ENCODE data around the gene UBE2J2.

Gene UBE2J2

DNA sequence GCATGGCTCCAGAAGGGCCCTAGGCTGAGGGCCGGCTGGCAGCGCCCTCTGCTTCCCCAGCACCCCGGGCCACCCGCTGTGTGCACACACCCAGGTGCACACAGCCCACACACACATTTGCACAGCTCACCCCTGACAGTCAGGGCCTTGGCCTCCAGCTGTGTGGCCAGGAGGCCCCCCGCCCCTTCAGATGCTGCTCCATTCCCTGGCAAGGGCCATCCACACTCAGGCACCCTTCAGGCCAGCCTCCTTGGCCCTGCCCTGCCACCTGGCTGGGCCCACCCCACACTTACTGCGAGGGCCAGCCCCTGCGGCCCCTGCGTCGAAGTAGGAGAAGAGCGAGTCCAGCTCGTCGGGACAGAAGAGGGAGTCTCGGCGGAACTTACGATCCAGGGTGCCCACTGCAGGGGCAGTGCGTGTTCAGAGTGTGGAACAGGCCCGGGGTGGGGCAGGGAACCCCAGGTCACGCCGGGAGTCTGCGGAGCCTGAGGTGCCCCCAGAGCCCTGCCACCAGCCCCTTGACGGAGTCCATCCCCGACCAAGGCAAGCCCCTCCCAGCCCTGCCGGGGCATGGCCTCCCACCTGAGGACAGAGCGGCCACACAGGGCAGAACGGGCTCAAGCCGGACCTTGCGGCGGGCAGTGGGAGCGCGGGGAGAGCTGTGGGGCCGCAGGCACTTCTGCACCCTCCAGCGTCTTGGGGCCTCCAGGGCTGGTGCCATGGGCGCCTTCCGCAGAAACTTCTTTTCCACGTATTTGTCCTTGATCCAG is 21.7 kb upstream of the UBE2J2 start:
- no peak for DNase-seq

DNA sequence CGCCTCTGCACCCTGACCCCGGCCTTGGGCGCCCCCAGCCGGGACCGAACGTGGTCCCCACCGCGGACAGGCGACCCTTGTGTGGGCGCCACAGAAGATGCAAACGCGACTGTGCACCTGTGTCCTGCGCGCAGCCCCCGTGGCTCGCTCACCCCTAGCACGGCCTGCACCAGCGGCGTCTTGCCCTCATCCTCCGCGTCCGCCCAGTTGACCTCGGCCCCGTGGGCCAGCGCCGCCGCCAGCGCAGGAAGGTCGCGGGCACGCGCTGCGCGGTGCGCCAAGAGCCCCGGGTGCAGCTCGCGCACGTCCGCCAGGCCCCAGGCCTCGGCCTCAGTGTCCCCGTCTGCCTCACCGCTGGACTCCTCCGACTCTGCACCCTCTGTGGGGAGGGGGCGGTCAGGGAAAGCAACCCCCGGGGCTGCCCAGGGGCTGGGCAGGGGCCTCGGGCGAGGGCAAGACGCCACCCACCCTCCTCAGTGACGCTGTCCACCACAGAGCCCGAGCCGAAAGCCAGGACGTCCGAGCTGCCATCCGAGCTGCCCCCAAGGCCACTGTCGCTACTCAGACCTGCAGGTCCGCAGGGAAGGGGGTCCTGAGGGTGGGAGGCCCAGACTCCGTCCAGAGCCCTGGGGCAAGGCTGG is 20.7 kb upstream of the UBE2J2 start:
- no peak for DNase-seq

DNA sequence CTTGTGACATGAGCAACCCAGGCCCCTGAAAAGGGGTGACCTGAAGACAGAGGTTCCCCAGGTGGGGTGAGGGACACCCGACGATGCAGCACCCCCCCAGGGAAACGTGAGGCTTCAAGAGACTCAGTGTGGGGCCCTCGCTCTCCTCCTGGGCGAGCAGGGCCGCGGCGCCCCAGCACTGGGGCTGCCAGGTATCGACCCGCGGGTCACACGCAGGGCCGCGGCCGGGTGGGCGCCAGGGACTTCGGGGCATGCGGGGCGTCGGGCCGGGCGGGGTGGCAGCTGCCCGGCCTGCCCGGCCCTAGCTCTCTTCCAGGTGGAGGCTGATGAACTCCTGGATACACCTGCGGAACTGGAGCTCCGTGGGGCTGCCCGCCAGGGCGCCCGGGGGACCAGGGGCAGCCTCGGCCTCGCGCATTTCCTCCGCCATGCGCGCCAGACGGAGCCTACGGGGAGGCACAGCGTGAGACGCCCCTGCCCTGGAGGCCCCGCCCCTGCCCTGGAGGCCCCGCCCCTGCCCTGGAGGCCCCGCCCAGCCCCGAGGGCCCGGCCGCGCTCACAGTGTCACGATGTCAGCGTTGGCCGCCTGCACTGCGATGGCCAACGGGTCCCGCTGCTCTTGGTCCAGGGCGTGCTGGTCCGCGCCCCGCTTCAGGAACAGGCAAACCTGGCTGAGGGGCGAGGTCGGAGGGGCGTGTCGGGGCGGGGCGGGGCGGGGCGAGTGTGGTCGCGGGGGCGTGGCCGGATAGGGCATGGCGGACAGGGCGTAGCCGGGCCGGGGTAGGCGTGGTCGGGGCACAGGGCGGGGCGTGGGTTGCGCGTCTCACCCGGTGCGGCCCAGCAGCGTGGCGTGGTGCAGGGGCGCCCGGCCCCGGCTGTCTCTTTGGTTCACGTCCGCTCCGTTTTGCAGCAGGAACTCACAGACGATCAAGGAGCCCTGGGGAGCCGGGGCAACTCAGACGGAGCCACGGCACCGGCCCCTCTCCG is 19.9 kb upstream of the UBE2J2 start:
- no peak for DNase-seq

DNA sequence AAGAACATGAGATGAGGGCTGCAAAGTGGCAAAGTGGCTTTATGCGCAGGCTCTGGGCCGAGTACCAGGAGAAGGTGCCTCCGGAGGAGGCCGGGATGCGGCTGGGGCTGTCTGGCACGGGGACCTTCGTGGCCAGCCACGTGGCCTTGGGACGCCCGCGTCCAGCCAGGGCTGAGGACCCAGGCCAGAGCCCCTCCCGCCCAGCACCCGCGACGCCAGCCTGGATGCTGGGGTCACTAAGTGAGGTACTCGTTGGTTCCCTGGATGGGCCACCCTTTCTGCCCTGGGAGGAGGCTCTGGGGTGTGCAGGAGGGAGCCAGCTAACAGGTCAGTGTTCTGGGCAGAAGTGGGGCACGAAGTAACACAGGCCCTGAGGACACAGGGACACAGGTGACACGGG is 19.2 kb upstream of the UBE2J2 start:
- DNase-seq: no peak

DNA sequence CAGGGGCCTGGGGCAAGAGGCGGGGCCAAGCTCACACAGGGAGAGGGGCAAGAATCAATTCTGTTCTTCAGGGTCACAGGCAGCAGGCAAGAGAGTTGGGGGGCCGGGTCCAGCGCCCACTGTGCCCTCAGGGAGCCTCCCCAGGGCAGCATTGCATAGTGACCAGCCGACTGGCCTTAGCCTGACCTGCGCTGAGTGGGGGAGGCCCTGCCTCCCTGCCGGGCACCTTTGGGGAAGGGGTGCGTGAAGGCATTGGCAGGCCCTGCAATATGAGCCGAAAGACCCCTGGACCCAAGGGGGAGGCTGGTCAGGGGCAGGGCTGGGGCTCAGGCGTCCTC is 18.8 kb upstream of the UBE2J2 start:
- DNase-seq: no peak

DNA sequence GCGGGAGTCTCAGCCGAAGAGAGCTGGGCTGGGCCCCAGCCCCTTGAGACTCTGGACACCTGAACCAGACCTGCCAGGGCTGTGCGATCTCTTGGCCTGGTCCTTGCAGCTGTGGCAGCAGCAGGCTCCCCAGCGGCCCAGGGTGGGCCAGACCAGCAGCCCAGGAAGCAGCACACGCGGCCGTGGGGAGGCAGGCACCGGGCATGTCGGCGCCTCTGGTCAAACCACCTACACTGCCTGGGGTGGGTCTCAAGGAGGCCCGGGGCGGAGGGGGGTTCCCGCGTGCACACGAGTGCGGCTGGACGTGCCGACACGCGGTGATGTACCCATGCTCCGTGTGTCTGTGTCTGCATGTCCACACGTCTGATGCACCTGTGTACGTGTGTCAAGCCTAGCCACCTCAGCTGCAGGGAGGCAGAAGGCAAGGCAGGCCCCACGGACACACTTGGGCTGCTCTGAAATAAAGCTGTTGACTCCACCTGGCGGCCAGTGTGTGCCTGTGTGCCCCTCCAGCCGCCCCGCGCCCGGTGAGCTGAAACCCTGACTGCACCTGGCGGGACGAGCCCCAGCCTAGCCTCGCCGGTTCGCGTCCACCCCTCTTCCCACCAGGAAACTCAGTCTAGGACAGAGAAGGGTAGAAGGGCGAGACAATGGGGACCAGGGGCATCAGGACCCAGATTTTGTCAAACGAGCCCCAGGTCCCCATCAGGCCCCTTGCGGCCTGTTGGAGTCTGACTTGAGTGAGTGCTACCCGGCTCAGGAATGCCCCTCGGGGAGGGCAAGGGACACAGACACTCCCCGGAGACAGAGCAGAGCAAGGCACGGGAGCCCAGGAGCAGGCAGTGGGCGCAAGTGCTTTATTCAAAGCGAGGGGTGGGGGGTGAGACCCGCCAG is 18.1 kb upstream of the UBE2J2 start:
- peak; percentile 82 for DNase-seq

DNA sequence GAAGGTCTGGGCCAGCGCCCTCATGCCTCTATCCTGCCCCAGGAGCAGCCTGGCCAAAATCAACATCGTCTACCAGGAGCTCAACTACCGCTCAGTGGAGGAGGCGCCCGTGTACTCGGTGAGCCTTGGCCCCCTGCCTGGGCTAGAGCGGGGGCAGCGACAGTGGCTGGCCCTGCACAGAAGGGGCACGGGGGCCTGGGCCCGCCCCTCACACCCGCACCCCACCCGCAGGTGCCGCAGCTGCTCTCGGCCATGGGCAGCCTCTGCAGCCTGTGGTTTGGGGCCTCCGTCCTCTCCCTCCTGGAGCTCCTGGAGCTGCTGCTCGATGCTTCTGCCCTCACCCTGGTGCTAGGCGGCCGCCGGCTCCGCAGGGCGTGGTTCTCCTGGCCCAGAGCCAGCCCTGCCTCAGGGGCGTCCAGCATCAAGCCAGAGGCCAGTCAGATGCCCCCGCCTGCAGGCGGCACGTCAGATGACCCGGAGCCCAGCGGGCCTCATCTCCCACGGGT is 17.4 kb upstream of the UBE2J2 start:
- DNase-seq: no peak

DNA sequence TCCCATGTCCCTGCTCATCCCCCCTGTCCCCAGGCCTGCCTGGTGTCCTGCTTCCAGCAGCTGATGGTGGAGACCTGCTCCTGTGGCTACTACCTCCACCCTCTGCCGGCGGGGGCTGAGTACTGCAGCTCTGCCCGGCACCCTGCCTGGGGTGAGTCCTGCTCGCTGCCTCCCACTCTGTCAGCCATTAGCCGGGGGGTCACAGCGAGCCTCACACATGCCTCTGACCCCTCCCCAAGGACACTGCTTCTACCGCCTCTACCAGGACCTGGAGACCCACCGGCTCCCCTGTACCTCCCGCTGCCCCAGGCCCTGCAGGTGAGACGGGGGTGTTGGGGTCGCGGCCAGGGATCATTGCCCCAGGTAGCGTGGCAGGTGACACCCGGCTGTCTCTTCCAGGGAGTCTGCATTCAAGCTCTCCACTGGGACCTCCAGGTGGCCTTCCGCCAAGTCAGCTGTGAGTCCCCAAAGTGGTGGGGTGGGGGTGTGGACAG is 16.6 kb upstream of the UBE2J2 start:
- peak; percentile 80 for DNase-seq

DNA sequence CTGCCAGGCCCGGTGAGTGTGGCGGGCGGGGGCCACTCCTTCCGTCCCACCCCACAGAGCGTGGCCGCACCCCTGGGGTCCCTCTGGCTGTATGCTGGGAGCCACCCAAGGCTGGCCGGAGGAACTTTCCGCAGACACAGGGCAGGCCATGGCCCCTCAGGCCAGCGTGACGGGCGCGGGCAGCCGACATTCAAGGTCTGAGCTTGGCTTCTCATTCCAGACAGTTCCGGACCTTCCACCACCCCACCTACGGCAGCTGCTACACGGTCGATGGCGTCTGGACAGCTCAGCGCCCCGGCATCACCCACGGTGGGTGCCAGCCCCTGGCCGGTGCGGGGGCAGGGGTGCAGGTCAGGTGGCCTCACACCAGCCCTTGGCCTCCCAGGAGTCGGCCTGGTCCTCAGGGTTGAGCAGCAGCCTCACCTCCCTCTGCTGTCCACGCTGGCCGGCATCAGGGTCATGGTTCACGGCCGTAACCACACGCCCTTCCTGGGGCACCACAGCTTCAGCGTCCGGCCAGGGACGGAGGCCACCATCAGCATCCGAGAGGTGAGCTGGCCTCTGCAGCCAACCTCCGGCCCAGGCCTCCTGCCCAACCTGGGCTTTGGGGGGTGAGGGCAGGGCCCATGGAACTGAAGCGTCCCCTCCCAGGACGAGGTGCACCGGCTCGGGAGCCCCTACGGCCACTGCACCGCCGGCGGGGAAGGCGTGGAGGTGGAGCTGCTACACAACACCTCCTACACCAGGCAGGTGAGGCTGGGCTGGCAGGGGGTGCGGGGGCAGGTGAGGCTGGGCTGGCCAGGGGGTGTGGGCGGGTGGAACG is 13.8 kb upstream of the UBE2J2 start:
- no peak for DNase-seq

DNA sequence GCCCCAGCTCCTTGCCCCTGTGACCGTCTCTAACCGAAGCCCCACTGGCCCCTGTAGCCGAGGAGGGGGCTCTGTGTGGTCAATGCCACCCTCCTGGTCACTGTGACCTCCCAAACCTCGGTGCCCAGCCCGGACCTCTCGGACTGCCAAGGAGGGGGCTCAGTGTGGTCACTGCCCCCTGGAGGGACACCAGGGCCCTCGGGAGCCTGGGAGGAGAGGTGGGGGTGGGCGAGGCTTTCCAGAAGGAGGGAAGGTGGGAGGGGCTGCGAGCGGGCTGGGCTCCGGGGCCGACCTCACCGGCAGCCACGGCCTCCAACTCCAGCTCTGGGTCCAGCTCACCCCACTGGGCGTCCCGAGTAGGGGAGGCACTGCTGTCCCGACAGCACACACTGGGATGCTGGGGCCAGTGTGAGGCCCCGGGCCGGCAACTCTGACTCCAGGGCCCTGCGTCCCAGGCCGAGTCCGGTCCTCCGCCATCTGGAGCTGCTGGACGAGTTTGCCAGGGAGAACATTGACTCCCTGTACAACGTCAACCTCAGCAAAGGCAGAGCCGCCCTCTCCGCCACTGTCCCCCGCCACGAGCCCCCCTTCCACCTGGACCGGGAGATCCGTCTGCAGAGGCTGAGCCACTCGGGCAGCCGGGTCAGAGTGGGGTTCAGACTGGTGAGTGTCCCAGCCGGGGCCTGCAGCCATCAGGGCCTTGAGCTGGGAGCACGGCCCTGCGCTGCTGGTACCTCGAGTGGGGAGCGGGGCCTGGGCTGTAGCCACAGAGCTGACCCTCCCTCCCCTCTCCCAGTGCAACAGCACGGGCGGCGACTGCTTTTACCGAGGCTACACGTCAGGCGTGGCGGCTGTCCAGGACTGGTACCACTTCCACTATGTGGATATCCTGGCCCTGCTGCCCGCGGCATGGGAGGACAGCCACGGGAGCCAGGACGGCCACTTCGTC is 12.9 kb upstream of the UBE2J2 start:
- no peak for DNase-seq

DNA sequence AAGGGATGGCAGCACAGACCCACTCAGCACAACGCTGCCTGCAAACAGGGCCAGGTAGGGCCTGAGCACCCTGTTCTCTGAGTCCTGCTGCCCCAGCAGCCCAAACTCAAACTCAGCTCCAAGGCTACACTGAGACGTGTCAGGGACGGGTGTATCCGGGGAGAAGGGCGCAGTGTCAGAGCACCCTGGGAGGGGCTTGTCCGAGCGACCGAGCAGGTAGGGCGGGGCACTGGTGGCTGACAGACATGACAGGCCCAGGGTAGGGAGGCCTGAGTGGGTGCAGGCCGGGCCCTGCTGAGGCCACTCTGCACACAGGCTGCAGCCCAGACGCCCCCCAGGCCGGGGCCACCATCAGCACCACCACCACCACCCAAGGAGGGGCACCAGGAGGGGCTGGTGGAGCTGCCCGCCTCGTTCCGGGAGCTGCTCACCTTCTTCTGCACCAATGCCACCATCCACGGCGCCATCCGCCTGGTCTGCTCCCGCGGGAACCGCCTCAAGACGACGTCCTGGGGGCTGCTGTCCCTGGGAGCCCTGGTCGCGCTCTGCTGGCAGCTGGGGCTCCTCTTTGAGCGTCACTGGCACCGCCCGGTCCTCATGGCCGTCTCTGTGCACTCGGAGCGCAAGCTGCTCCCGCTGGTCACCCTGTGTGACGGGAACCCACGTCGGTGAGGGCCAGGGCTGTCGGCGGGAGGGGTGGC is 12.1 kb upstream of the UBE2J2 start:
- no peak for DNase-seq

DNA sequence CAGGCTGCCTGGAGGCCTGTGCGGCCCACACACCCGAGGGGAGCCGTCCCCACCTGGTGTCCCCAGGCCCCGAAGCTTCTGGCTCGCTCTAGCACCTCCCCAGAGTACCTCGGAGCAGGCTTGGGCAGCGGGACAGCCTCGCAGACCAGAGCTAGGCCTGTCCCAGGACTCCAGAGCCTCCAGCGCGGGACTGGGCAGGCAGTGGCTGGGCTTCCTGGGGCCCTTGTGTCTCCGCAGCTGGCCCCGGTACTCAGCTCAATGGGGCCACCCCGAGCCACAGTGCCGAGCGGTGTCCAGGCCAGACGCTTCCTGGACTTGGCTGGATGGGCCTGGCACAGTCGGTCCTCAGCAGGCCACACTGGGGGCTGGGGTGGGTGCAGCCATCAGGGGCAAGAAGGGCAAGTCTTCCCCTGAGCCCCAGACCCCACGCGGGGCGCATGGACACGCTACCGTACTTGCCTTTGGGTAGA is 11.5 kb upstream of the UBE2J2 start:
- DNase-seq: no peak

DNA sequence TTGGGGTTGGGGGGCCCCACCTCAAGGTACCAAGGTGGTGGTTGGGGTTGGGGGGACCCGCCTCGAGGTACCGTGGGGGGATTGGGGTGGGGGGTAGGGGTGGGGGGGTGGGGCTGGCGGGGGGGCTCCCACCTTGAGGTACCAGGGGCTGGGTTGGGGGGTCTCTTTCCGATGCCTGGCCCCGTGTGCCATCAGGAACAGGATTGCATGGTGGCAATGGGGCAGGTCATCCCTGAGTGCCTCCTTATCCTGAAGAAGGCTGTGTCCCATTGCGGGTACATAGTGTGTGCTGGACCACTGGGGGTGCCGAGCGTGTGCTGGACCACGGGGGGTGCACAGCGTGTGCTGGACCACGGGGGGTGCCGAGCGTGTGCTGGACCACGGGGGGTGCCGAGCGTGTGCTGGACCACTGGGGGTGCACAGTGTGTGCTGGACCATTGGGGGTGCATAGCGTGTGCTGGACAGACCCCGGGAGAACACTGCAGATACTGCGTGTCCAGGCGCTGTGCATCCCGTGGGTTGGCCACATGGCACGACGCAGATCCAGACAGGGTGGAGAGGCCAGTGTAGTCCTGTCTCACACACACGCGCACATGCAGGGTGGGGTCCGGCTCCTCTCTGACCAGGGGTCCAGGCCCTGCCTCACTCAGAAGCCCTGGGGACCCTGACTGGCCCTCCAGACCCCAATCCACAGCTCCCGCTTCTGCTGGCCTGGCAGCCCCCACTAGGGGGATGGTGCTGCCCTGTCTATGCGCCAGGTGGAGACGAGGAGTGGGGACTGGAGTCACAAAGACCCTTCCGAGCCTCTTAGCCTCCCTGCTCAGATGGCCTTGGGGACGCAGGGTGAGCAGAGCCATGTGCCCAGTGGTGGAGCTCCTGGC is 10.8 kb upstream of the UBE2J2 start:
- DNase-seq: no peak

DNA sequence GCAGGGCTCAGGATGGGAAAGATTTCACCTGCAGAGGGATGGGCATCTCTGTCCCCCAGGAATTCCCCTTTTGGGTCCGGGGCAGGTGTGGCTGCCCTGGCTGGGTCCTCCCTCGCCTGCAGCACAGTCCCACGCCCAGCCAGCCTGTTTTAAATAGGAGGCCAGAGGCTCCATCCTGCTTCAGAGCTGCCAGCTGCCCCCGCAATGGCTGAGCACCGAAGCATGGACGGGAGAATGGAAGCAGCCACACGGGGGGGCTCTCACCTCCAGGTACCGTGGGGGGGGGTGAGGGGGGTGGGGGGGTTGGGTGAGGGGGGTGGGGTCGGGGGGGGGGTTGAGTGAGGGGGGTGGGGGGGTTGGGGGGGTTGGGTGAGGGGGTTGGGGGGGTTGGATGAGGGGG is 10.2 kb upstream of the UBE2J2 start:
- no peak for DNase-seq

DNA sequence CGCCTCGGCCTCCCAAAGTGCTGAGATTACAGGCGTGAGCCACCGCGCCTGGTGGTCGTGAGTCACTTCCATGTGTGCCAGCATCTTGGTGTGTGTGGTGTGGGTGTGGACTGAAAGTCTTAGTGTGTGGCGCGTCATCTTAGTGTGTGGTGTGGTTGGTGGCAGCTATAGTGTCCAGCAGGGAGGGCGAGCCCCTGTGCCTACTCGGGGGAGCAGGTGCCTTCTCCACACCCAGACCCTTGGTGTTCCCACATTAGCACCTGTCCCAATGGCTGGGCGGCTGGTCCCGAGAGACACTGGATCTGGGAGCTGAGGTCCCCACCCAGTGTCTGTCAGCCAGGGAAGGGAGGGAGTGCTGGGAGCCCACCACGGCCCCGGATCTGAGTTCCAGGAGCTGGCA is 9.3 kb upstream of the UBE2J2 start:
- DNase-seq: no peak

DNA sequence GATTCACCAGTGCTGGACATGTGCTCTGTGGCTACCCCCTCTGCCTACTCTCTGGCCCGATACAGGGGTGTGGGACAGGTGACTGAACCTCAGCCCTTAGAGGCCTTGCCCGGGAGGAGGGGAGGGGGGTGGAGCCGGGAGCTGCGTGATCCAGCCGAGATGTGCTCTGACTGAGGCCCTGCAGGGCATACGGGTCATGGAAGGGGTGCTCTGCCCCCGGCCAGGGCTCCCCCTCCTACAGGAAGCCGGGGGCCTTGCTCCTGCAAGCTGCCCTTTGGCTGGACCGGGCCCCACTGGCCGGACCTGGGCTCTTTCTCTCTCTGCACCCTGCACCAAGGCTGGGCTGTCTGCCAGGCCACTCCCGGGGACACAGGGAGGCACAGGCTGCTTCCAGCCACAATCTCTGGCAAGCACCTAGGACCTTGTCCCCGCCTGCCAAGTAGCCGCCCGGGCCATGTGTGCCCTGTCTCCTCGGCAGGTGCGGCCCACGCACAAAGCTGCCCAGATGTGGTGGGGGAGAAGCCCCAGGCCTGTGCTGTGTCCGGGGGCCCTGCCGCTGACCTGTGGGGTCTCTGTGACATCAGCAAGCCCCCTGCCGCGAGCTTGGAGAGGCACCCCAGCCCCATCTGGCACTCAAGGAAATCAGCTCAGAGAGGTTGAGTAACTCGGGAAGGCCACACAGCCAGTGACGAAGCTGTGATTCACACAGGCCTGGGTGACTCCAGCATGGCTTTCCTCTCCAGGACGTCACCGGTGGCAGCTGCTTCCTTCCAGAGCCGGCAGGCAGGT is 8.1 kb upstream of the UBE2J2 start:
- DNase-seq: no peak

DNA sequence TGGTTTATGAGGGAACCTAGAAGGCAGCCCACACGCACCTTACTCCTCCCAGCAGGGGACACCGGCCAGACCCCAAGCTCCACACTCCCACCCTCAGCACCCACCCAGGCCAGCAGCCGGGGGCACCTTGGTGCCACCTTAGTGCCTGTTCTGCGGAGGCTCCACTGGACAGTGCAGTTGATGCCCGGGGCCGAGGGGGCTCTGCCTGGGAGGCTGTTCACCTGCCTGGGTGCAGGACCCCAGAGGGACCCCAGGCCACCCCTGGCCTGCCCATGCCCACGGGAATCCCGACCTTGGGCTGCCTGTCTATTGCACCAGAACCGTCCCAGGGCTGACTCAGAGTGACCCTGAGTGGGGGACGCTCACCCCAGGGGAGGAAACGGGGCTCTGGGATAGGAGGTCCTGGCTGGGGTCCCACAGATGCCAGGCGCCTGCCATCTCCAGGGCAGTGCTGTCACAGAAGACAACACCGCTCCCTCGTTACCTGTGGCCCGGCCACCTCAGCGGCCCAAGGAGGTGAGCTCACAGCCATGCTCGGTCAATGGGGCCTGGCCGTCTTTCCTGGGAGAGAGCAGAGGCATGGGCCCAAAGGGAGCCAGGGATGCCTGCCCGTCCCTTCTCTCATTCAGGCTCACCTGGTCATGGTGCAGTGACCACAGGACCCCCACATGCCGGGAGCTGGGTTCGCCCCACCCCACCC is 7.3 kb upstream of the UBE2J2 start:
- DNase-seq: no peak
